Trophoblast cell (in vitro differentiated cells and primary cell): ENCODE measurements around the gene TEKT5.

Experiments used
- DNase-seq, 2 donors: peaks; one replicate each; pipeline ENCODE4 v3.0.0-alpha.2; 2016
- H2AFZ ChIP-seq: 2 replicates; pipeline ENCODE4 v1.6.1; 2013; ENCODE audit warnings: low read length, moderate library complexity, mild to moderate bottlenecking; ENCODE audit not compliant: insufficient read depth, poor library complexity
- H2AK5ac ChIP-seq: 2 replicates; pipeline ENCODE4 v1.6.1; 2013; ENCODE audit warnings: mild to moderate bottlenecking, low read length
- H2BK120ac ChIP-seq: 2 replicates; pipeline ENCODE4 v1.6.1; 2013; ENCODE audit warnings: low read length, mild to moderate bottlenecking, moderate library complexity; ENCODE audit not compliant: insufficient read depth, poor library complexity
- H2BK12ac ChIP-seq: 2 replicates; pipeline ENCODE4 v1.6.1; 2013; ENCODE audit warnings: mild to moderate bottlenecking, low read length, moderate library complexity
- H2BK5ac ChIP-seq: 2 replicates; pipeline ENCODE4 v1.6.1; 2013; ENCODE audit warnings: low read length, low read depth, moderate library complexity, mild to moderate bottlenecking; ENCODE audit not compliant: poor library complexity
- H3K14ac ChIP-seq: 2 replicates; pipeline ENCODE4 v1.6.1; 2013; ENCODE audit warnings: mild to moderate bottlenecking, low read length
- H3K18ac ChIP-seq: 2 replicates; pipeline ENCODE4 v1.6.1; 2013; ENCODE audit warnings: mild to moderate bottlenecking, low read length
- H3K23ac ChIP-seq: 2 replicates; pipeline ENCODE4 v1.6.1; 2013; ENCODE audit warnings: low read length
- H3K27ac ChIP-seq: 2 replicates; pipeline ENCODE4 v1.5.1; 2013; ENCODE audit warnings: low read depth, mild to moderate bottlenecking, inconsistent platforms, low read length, moderate library complexity
- H3K27me3 ChIP-seq: 2 replicates; pipeline ENCODE4 v1.6.1; 2013; ENCODE audit warnings: inconsistent platforms, mild to moderate bottlenecking, low read length, moderate library complexity; ENCODE audit not compliant: insufficient read depth
- H3K36me3 ChIP-seq, 2 experiments: 1 replicate in 1 of 2; 2 replicates in 1 of 2; pipeline ENCODE4 v1.6.1; 2013; ENCODE audit warnings: low read length in 2 of 2, mild to moderate bottlenecking in 2 of 2, moderate library complexity in 1 of 2; ENCODE audit not compliant: insufficient read depth in 2 of 2, control insufficient read depth in 1 of 2
- H3K4ac ChIP-seq: 2 replicates; pipeline ENCODE4 v1.6.1; 2013; ENCODE audit warnings: low read depth, mild to moderate bottlenecking, low read length, moderate library complexity
- H3K4me1 ChIP-seq, 2 experiments: 1 replicate in 1 of 2; 2 replicates in 1 of 2; pipeline ENCODE4 v1.6.1; 2013; ENCODE audit warnings: low read length in 2 of 2, mild to moderate bottlenecking in 2 of 2, moderate library complexity in 1 of 2; ENCODE audit not compliant: insufficient read depth in 2 of 2, control insufficient read depth in 1 of 2
- H3K4me2 ChIP-seq: 2 replicates; pipeline ENCODE4 v1.6.1; 2013; ENCODE audit warnings: inconsistent platforms, mild to moderate bottlenecking, low read length, moderate library complexity
- H3K4me3 ChIP-seq: 2 replicates; pipeline ENCODE4 v1.5.1; 2013; ENCODE audit warnings: mild to moderate bottlenecking, low read depth, low read length, inconsistent platforms
- H3K79me1 ChIP-seq: one replicate; pipeline ENCODE4 v1.6.1; 2013; ENCODE audit warnings: low read length
- H3K79me2 ChIP-seq: 2 replicates; pipeline ENCODE4 v1.6.1; 2013; ENCODE audit warnings: low read length, mild to moderate bottlenecking; ENCODE audit not compliant: control insufficient read depth, insufficient read depth, poor library complexity
- H3K9ac ChIP-seq: 2 replicates; pipeline ENCODE4 v1.6.1; 2013; ENCODE audit warnings: mild to moderate bottlenecking, low read length
- H3K9me3 ChIP-seq: 2 replicates; pipeline ENCODE4 v1.6.1; 2013; ENCODE audit warnings: low read depth, mild to moderate bottlenecking, control low read depth, inconsistent platforms, low read length; ENCODE audit not compliant: insufficient read depth
- H4K12ac ChIP-seq: 2 replicates; pipeline ENCODE4 v1.6.1; 2013; ENCODE audit warnings: low read depth, mild to moderate bottlenecking, low read length, moderate library complexity
- H4K8ac ChIP-seq: 2 replicates; pipeline ENCODE4 v1.6.1; 2013; ENCODE audit warnings: low read depth, mild to moderate bottlenecking, low read length, moderate library complexity
- H4K91ac ChIP-seq: one replicate; pipeline ENCODE4 v1.6.1; 2013; ENCODE audit warnings: low read depth, mild to moderate bottlenecking, low read length, moderate library complexity
- WGBS: extraction: QIAGEN DNeasy Blood & Tissue Kit; methylation state at CpG from one replicate; pipeline ENCODE4 v1.1.7; 2013; ENCODE audit warnings: missing lambda C conversion rate; ENCODE audit not compliant: insufficient read length, insufficient coverage; ENCODE audit errors: extremely low coverage; 5-methylcytosine and 5-hydroxymethylcytosine counted together

The TEKT5 gene

DNA sequence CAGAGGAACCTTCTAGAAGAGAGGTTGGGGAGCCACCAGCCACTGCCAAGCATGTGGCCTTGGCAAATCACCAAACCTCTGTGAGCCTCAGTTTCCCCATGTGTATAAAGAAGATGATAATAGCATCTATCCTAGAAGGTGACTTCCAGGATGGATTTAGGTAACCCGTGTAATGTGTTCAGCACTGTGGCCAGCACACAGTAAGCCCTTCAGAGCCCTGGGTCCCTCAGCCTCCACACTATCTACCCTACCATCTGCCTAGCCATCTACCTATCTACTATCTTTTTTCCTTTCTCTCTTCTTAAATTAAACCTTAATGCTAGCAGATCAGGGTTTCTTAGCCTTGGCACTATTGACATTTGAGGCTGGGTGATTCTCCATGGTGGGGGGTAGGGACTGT lies 33.0 kb downstream of the TEKT5 start:
- Histone ChIP-seq H3K4me3 (no peak overlapping the region), H3K79me2 (no peaks in the 10 kb centered on the region), H3K4ac (no peak overlapping the region), H2BK12ac (no peak overlapping the region), H3K9ac (no peak overlapping the region), H3K36me3 (no peaks in the 10 kb centered on the region), H4K8ac (no peak overlapping the region), H3K79me1 (no peaks in the 10 kb centered on the region), H3K27me3 (no peaks in the 10 kb centered on the region), H3K9me3 (no peaks in the 10 kb centered on the region), H3K4me2 (no peak overlapping the region), H2BK120ac (no peak overlapping the region), H2AFZ (no peak overlapping the region), H4K12ac (no peak overlapping the region), H3K14ac (no peak overlapping the region), H2AK5ac (no peak overlapping the region), H3K18ac (no peak overlapping the region), H3K27ac (no peak overlapping the region), H3K23ac (no peak overlapping the region), H2BK5ac (no peak overlapping the region), H4K91ac (no peak overlapping the region), H3K4me1 (no peaks in the 10 kb centered on the region)
- no CpG with 5 or more reads among the region's 1 CpG for WGBS
- DNase-seq: no peak

DNA sequence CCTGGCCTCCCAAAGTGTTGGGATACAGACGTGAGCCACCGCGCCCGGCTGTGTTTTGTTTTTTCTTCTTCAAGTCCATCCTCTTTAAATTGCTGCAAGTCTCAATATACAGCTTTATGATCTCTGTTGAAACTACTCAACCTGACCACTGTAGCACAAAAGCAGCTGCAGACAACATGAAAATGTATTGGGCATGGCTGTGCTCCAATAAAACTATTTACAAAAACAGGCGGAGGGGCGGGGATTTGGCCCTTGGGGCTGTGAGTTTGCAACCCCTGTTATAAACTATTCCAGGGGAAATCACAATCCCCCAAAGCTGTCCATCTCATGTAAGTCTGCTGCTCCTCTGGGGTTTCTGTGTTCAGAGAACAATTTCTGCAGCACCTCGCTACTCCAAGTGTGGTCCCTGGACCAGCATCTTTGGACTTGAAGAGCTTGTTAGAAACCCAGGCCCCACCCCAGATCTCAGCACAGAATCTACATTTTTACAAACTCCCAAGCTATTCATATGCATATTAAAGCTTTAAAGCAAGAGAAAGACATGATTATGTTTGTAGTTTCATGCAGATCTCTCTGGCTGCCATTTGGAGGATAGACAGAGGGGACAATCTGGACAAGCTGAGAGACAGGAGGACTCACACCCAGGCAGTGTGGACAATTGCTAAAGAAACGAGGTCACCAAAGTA lies 33.6 kb downstream of the TEKT5 start:
- H2BK5ac ChIP-seq: no peak overlapping the region
- WGBS: no CpG with 5 or more reads among the region's 8 CpGs
- H3K14ac ChIP-seq: no peak overlapping the region
- H2BK12ac ChIP-seq: no peak overlapping the region
- no peak overlapping the region for H3K9ac ChIP-seq
- H4K8ac ChIP-seq: no peak overlapping the region
- no peak overlapping the region for H2BK120ac ChIP-seq
- no peaks in the 10 kb centered on the region for H3K4me1 ChIP-seq
- no peaks in the 10 kb centered on the region for H3K36me3 ChIP-seq
- H3K79me1 ChIP-seq: no peaks in the 10 kb centered on the region
- H3K9me3 ChIP-seq: no peaks in the 10 kb centered on the region
- H4K12ac ChIP-seq: no peak overlapping the region
- H4K91ac ChIP-seq: no peak overlapping the region
- H3K4me3 ChIP-seq: no peak overlapping the region
- H3K79me2 ChIP-seq: no peaks in the 10 kb centered on the region
- H2AFZ ChIP-seq: no peak overlapping the region
- no peak for DNase-seq
- no peak overlapping the region for H3K23ac ChIP-seq
- H3K18ac ChIP-seq: no peak overlapping the region
- no peaks in the 10 kb centered on the region for H3K27me3 ChIP-seq
- no peak overlapping the region for H3K4ac ChIP-seq
- no peak overlapping the region for H3K4me2 ChIP-seq
- H3K27ac ChIP-seq: no peak overlapping the region
- no peak overlapping the region for H2AK5ac ChIP-seq

DNA sequence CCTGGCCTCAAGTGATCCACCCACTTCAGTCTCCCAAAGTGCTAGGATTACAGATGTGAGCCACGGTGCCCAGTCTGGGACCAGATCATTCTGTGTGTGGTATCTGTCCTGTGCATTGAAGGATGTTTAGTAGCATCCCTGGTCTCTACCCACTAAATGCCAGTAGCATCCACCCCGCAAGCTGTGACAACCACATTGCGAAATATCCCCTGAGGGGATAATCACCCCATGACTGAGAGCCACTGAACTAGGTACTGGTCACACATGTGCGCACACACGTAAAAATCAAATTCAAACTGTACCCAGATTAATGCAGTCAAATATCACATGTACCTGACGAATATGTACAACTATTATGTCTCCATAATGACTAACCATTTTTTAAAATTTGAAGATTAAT lies 35.8 kb downstream of the TEKT5 start:
- Histone ChIP-seq H3K18ac (no peak overlapping the region), H3K79me1 (no peaks in the 10 kb centered on the region), H3K9ac (no peak overlapping the region), H3K4ac (no peak overlapping the region), H2BK5ac (no peak overlapping the region), H2BK12ac (no peak overlapping the region), H3K36me3 (no peaks in the 10 kb centered on the region), H4K12ac (no peak overlapping the region), H2AFZ (no peak overlapping the region), H3K23ac (no peak overlapping the region), H3K4me2 (no peak overlapping the region), H4K8ac (no peak overlapping the region), H4K91ac (no peak overlapping the region), H3K4me1 (no peaks in the 10 kb centered on the region), H3K4me3 (no peak overlapping the region), H3K27me3 (no peaks in the 10 kb centered on the region), H3K79me2 (no peaks in the 10 kb centered on the region), H3K27ac (no peak overlapping the region), H3K9me3 (no peaks in the 10 kb centered on the region), H2AK5ac (no peak overlapping the region), H3K14ac (no peak overlapping the region), H2BK120ac (no peak overlapping the region)
- WGBS: no CpG with 5 or more reads among the region's 6 CpGs
- no peak for DNase-seq

DNA sequence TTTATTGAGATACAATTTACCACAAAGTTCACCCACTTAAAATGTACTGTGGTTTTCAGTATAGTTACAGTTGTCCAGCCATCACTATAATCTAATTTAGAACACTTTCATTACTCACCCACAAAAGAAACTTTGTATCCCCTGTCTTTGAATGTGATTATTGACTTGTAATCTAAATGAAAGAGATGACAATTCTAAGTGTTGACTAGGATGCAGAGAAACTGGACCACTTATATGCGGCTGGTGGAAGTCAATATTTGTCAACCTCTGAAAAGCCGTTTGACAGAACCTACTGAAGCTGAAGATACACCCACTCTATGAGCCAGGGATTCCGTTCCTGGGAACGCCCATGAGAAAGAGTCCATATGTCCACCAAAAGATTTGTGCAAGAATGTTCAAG lies 36.8 kb downstream of the TEKT5 start:
- H2BK120ac ChIP-seq: no peak overlapping the region
- H3K23ac ChIP-seq: no peak overlapping the region
- no peak overlapping the region for H4K8ac ChIP-seq
- H3K4me3 ChIP-seq: no peak overlapping the region
- no peak overlapping the region for H3K18ac ChIP-seq
- H3K27ac ChIP-seq: no peak overlapping the region
- no peaks in the 10 kb centered on the region for H3K9me3 ChIP-seq
- no peaks in the 10 kb centered on the region for H3K27me3 ChIP-seq
- H2BK5ac ChIP-seq: no peak overlapping the region
- H3K9ac ChIP-seq: no peak overlapping the region
- H4K12ac ChIP-seq: no peak overlapping the region
- no peak overlapping the region for H3K4ac ChIP-seq
- no CpG with 5 or more reads among the region's 4 CpGs for WGBS
- H3K14ac ChIP-seq: no peak overlapping the region
- no peaks in the 10 kb centered on the region for H3K4me1 ChIP-seq
- no peaks in the 10 kb centered on the region for H3K36me3 ChIP-seq
- H3K79me1 ChIP-seq: no peaks in the 10 kb centered on the region
- no peak overlapping the region for H4K91ac ChIP-seq
- no peaks in the 10 kb centered on the region for H3K79me2 ChIP-seq
- no peak for DNase-seq
- no peak overlapping the region for H2AFZ ChIP-seq
- no peak overlapping the region for H2AK5ac ChIP-seq
- no peak overlapping the region for H3K4me2 ChIP-seq
- H2BK12ac ChIP-seq: no peak overlapping the region
